Loucy (cell line): ENCODE measurements around the gene CCM2.

ENCODE experiments used
- H2AFZ ChIP-seq: fragments of 200-600 bp; sonication (generic); 2 replicates; pipeline ENCODE4 v1.6.0; 2016; ENCODE audit warnings: antibody characterized with exemption, mild to moderate bottlenecking, low read length, moderate library complexity
- H3F3A ChIP-seq: fragments of 200-600 bp; 2 replicates; pipeline ENCODE4 v1.6.0; 2016; ENCODE audit warnings: antibody characterized with exemption, low read depth, mild to moderate bottlenecking
- H3K27me3 ChIP-seq: fragments of 200-600 bp; sonication (generic); 2 replicates; pipeline ENCODE4 v1.6.1; 2014; ENCODE audit warnings: low read length, mild to moderate bottlenecking; ENCODE audit not compliant: insufficient read depth, poor library complexity, severe bottlenecking
- H3K36me3 ChIP-seq: fragments of 200-600 bp; sonication (generic); 2 replicates; pipeline ENCODE4 v1.6.1; 2016; ENCODE audit warnings: low read length; ENCODE audit not compliant: insufficient read depth
- H3K4me1 ChIP-seq: fragments of 200-600 bp; sonication (generic); 2 replicates; pipeline ENCODE4 v1.5.1; 2014; ENCODE audit warnings: low read length, mild to moderate bottlenecking; ENCODE audit not compliant: insufficient read depth, poor library complexity, severe bottlenecking
- H3K4me2 ChIP-seq: fragments of 200-600 bp; sonication (generic); 2 replicates; pipeline ENCODE4 v1.6.0; 2014; ENCODE audit warnings: antibody characterized with exemption, low read length, low read depth, mild to moderate bottlenecking; ENCODE audit not compliant: poor library complexity, severe bottlenecking
- H3K4me3 ChIP-seq: fragments of 200-600 bp; sonication (generic); 2 replicates; pipeline ENCODE4 v1.5.1; 2014; ENCODE audit warnings: low read length, mild to moderate bottlenecking, mixed read lengths; ENCODE audit not compliant: poor library complexity, severe bottlenecking
- H3K79me2 ChIP-seq: fragments of 200-600 bp; sonication (generic); 2 replicates; pipeline ENCODE4 v1.6.1; 2014; ENCODE audit warnings: low read length; ENCODE audit not compliant: insufficient read depth
- H3K9ac ChIP-seq: fragments of 200-600 bp; sonication (generic); 2 replicates; pipeline ENCODE4 v1.6.0; 2014; ENCODE audit warnings: mild to moderate bottlenecking, low read depth, low read length, moderate library complexity; ENCODE audit not compliant: poor library complexity, severe bottlenecking
- H3K9me2 ChIP-seq: fragments of 200-600 bp; sonication (generic); replicated peaks from 2 replicates; pipeline ENCODE4 v1.6.1; 2016; ENCODE audit warnings: low read depth, low read length, mixed read lengths
- H3K9me3 ChIP-seq: fragments of 200-600 bp; sonication (generic); 2 replicates; pipeline ENCODE4 v1.6.1; 2014; ENCODE audit warnings: mild to moderate bottlenecking, antibody characterized with exemption, low read length, low read depth; ENCODE audit not compliant: insufficient read depth
- H4K20me1 ChIP-seq: fragments of 200-600 bp; sonication (generic); 2 replicates; pipeline ENCODE4 v1.6.0; 2014; ENCODE audit warnings: antibody characterized with exemption, low read length, mild to moderate bottlenecking; ENCODE audit not compliant: insufficient read depth, poor library complexity, severe bottlenecking
- CTCF ChIP-seq: fragments of 200-600 bp; sonication (generic); conservative IDR thresholded peaks from 2 replicates; pipeline ENCODE4 v1.5.1; 2014; ENCODE audit warnings: mild to moderate bottlenecking, antibody characterized with exemption, low read length
- EZH2phosphoT487 ChIP-seq: fragments of 200-600 bp; IDR thresholded peaks from 2 replicates; pipeline ENCODE4 v1.6.1; 2018; ENCODE audit warnings: antibody characterized with exemption, mild to moderate bottlenecking, moderate library complexity, borderline replicate concordance

CCM2 gene

GRCh38 chr7:44975331-44976039, 24.5 kb upstream of the CCM2 start:
- H3K79me2 ChIP-seq: peaks cover 90% of the 10 kb centered on the region
- peaks cover 13% of the 10 kb centered on the region; the same call in 1 of the 2 replicates for H3F3A ChIP-seq
- TF ChIP-seq EZH2phosphoT487: no peak
- TF ChIP-seq CTCF: no peak
- peak overlapping the region; percentile 98 for H3K4me2 ChIP-seq
- peak overlapping the region; percentile 99 for H3K9ac ChIP-seq
- H2AFZ ChIP-seq: no peak overlapping the region
- no peaks in the 10 kb centered on the region for H3K9me3 ChIP-seq
- peaks cover 67% of the 10 kb centered on the region; the same call in 1 of the 2 replicates for H3K36me3 ChIP-seq
- H3K27me3 ChIP-seq: no peaks in the 10 kb centered on the region
- H4K20me1 ChIP-seq: peaks cover 72% of the 10 kb centered on the region
- peaks cover 67% of the 10 kb centered on the region for H3K4me1 ChIP-seq
- H3K9me2 ChIP-seq: no peaks in the 10 kb centered on the region
- peak overlapping the region; percentile 87 for H3K4me3 ChIP-seq

- no peaks in the 10 kb centered on the region for H3K9me3 ChIP-seq
- H3K79me2 ChIP-seq: peaks cover 90% of the 10 kb centered on the region
- H3K9ac ChIP-seq: peak overlapping the region; percentile 99
- H3K36me3 ChIP-seq: peaks cover 59% of the 10 kb centered on the region; the same call in 1 of the 2 replicates
- H3K9me2 ChIP-seq: no peaks in the 10 kb centered on the region
- no peaks in the 10 kb centered on the region for H3K27me3 ChIP-seq
- H3K4me2 ChIP-seq: peak overlapping the region; percentile 98
- H3F3A ChIP-seq: peaks cover 19% of the 10 kb centered on the region; the same call in 1 of the 2 replicates
- H4K20me1 ChIP-seq: peaks cover 65% of the 10 kb centered on the region
- peaks cover 74% of the 10 kb centered on the region for H3K4me1 ChIP-seq
- no peak for TF ChIP-seq EZH2phosphoT487
- no peak for TF ChIP-seq CTCF
- H3K4me3 ChIP-seq: peak overlapping the region; percentile 87
- H2AFZ ChIP-seq: no peak overlapping the region
These were observed 23.8 kb upstream of the CCM2 start for GRCh38 chr7:44976040-44976745.

- Histone ChIP-seq H3K4me2 (peak overlapping the region; percentile 98), H3K36me3 (peaks cover 54% of the 10 kb centered on the region; the same call in 1 of the 2 replicates), H3K27me3 (no peaks in the 10 kb centered on the region), H3K4me3 (peak overlapping the region; percentile 87), H3K9ac (peak overlapping the region; percentile 99), H4K20me1 (peaks cover 59% of the 10 kb centered on the region), H3K9me2 (no peaks in the 10 kb centered on the region), H2AFZ (no peak overlapping the region), H3K4me1 (peaks cover 75% of the 10 kb centered on the region), H3K9me3 (no peaks in the 10 kb centered on the region), H3K79me2 (peaks cover 90% of the 10 kb centered on the region), H3F3A (peaks cover 22% of the 10 kb centered on the region; the same call in 1 of the 2 replicates)
- TF ChIP-seq EZH2phosphoT487: no peak
- no peak for TF ChIP-seq CTCF
These were observed 23.2 kb upstream of the CCM2 start for GRCh38 chr7:44976746-44977196.
